8988T (cell line): ENCODE data around the gene PLPP7.
A peak's percentile ranks its signal among the peaks of the same experiment; 100 is the strongest.
"Not testable (repeated sequence)": the region's sequence is repeated elsewhere in the genome, so short reads cannot be mapped to it uniquely, and the experiment has no call there.

Experiments
- DNase-seq: peaks from one replicate; pipeline ENCODE4 v3.0.0; 2011

PLPP7 gene

DNA sequence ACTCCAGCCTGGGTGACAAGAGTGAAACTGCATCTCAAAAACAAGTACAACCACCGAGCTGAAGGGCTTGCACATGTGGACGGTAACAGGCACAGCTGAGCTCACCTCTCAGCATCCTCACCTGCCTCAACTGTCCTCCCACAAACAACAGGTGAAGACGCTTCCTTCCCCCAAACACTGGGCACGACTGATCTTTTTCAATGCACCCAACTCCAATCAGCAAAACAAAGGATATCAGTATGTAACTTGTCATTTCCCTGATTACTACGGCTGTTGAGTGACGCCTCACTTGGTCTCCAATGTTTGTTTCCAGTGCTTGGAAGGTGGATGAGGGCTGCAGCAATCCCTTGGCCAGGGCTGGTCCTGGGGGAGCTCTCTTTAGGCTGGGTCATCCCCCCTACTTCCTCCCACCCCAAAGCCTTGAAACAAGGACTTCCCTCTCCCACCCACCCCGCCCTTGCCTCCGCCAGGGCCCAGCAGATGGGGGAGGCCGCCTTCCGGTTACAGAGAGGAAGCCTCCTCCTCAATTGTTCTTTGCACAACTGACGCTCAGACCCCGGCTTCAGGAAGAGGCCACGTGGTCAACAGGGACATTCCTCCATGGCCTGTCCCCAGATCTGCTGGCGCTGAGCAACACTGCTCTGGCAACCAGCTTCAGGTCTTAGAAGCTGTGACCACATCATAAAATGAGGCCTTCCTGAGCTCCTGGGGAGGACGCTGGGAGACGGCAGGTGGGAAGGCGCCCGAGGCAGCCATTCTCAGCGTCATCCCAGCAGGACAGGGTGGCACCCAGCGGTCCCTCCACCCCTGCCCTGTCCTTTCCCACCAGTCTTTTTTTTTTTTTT lies 19.1 kb upstream of the PLPP7 start:
- peak; percentile 18 for DNase-seq

DNA sequence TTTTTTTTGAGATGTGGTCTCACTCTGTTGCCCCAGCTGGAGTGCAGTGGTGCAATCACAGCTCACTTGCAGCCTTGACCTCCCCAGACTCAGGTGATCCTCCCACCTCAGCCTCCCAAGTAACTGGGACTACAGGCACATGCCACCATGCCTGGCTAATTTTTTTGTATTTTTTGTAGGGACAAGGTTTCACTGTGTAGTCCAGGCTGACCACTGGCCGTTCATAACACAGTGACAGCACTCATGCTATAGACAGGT lies 18.6 kb upstream of the PLPP7 start:
- DNase-seq = not testable (repeated sequence)

DNA sequence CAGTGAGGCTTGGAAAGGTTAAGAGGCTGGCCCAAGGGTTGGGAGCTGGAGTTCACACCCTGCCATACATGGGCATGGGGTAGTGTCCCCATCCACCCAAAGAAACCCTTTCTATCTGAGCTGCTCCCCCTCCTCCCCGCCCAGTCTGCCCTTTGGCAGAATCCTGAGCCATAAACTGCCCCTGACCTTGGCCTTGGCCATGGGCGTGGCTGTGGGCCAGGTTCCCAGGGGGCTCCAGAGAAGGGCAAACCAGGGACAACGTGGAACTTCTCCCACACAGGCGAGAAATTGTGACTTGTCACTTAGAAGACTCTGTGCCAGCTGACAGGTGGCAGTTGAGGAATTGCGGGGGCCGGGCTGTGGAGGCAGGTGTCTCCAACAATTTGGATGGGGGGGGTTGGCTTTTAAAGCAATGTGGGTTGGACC lies 18.0 kb upstream of the PLPP7 start:
- peak; percentile 11 for DNase-seq

DNA sequence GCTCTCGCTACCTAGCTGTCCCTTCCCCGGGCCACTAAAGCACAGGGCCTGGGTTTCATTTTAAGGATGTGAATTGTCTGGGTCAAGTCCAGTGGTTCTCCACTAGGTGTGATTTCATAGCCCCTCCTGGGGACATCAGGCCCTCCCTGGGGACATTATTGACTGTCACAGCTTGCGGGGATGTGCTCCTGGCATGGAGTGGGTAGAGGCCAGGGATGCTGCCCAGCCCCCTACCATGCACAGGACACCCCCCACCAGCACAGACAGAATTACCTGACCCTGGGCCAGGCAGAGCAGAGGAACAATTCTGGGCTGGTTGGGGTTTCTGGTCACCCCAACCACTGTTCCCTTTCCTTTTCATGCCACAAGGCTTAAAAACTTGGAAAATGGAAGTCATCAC lies 17.3 kb upstream of the PLPP7 start:
- DNase-seq = no peak

DNA sequence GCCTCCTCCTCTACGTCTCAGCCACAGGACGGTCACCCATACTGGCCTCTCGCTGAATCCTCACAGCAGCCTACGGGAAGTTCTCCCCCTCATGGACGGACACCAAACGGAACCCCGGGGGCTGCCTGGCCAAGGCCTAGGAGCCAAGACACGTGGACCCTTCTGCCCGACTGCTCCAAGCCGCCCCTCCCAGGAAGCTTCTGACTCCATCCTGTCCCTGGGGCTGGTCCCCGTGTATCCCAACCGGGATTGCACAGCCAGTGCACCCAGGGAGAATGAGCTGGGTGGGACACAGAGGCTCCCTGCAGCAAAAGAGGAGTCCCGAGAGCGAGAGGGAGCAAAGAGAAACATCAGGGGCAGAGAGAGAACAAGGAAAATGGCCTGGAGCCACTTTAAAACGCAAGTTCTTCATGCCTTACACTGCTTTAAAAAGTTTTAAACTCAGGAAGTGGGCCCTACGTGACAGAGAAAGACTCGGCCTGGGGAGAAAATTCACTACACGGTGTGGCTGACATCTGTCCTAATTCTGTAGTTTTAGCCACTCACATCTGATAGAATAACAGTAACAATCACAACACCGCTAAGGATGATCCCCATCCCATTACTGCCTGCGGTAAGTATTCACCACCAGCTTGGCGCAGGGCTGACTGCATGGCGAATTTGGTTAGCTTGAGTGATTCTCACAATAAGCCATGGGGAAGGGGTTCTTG lies 16.2 kb upstream of the PLPP7 start:
- DNase-seq = no peak

DNA sequence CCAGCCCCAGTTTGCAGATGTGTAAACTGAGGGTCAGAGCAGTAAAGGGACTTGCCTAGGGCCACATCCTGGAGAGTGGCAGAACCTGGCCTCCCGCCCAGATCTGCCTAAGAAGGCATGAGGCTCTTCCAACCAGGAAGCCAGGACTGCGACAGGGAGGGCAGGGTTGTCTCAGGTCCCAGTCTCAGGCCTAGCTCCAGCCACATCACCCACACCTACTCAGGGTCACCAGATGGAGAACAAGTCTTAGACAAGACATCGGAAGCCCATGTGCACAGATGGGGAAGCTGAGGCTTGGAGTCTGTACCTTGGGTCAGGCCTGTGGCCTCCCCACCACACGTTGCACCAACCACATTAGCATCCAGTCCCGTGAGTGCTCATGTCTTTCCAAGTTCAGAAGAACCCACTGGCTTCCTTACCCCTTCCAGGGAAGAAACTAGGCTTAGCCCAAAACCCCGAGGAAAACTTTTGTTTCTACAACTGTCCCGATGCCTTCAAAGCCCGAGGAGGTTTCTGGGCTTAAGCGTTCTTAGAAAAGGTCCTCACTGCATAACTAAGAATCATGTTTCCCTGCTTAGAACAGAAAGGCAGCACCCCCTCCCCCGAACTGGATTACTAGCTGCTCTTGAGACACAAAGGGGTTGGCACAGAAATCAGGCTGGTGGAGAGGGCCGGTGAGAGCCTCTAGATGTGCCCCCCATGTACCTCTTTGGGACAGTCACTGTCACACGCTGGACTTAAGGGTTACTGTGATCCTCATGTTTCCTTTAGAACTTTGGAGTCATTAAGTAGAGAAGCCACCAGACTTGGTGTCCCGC lies 15.5 kb upstream of the PLPP7 start:
- no peak for DNase-seq

DNA sequence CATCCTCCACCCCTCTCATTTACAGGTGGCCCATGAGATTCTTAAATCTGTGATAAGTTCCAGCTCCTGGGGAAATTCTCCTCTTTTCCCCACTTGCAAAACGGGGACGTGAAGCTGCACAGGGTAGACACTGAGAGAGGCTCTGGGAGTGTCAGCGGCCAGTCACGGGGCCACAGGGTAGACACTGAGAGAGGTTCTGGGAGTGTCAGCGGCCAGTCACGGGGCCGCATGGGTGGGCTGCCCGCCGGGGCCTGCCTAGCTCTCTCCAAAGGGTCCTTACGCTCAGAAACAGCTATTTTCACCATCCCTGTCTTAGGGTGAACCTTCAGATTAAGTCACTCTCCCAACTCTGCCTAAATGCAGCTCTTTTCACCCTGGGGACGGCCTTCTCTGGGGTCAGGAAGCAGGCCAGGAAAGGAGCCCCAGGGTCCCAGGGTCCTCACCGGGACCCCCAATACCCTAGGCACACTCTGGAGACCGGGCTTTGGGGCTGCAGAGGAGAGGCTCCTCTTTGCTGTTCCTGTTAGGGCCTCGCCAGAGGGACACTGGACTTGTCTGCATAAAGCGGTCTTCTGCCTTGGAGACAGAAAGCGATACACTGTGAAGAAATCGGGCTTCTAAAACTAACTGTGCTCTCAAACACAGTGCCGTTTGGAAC lies 14.7 kb upstream of the PLPP7 start:
- no peak for DNase-seq

DNA sequence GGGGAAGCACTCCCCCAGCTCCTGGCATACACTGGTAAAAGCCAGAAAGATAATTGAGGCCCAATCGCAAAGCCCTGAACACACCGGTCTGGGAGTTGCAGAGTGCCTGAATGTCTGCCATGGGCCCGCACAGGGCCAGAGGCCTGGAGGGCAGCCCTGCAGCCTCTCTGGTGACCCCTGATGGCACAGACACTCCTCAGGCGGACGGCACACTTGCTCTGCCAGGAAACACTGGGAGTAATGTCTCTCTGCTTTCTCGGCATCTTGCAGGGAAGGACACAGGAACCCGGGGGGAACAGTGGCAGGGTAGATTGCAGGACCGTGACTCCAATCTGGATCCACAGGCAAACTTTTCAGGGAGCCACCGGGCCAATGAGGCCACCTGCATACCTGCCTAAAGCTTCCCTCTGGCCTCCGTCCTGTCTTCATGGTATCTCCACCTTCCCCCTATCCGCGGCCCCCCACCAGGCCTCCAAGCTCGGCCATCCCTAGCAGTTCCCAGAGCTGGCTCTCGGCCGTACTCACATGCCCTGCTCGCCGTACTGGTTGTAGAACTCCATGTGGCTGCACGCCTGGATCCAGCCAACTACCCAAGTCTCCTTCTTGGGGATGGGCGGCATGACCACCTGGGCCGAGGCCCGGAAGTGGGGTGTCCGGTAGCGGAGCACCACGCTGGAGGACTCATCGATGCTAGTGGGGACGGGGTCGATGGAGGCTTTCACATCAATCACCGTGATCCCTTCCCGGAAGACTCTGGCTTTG lies 14.0 kb upstream of the PLPP7 start:
- no peak for DNase-seq

DNA sequence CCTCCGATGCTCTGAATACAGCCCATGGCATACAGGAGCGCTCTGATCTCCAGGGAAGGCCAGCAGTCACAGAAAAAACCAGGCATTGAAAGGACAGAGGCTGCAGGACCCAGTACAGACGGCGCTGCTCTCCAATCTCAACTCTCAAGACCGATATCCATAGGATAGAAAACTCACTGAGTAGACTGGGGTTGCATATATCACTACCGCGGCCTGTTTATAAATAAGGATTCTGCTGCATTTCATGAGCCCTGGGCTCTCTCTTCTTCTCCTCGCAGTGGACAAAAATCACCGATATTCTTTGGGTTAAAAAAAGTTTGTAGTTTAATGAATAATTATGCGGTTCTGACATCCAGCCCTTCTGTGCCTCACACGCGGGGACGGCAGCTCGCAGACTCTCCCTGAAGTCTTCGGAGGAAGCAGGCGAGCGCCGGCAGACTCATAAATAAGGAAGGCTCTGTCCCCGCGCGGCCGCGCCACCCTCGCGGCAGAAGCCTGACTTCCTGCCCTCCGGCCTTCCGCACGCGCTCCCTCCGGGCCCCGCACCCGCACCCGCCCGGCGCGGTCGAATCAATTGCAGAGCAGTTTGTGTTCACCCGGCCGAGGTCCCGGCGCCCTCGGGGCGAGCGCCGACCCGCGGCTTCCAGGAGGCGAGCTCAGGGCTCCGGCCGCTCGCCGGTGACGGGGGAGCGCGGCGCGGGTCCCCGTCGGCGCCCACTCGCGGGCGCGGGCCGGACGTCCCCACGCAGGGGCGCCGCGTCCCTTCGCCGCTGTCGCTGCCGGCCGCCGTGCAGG lies 13.2 kb upstream of the PLPP7 start, which contains the start of gene FAM78A:
FAM78A (minus strand) TSS at position 417 of the 795 bp plus-strand sequence; CDS start at position 86, 331 bp downstream.
- DNase-seq = no peak

DNA sequence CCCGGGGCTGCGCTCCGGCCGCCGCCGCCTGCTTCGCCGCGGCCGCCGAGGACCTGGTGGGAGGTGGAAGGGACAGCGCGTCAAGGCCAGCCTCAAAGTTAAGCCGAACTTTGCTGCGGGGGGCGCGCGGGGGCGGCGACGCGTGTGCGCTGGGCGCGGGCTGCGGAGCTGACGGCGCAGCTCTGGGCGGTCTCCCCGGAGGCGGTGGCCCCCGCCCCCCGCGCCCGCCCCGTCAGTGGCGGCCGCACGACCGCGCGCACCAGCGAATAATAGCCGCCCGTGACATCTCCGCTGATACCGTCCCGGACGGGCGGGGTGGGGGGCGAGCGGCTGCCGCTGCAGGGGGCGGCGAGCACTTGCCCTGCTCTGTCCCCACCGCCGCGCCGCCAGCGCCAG lies 12.6 kb upstream of the PLPP7 start:
- DNase-seq = no peak

DNA sequence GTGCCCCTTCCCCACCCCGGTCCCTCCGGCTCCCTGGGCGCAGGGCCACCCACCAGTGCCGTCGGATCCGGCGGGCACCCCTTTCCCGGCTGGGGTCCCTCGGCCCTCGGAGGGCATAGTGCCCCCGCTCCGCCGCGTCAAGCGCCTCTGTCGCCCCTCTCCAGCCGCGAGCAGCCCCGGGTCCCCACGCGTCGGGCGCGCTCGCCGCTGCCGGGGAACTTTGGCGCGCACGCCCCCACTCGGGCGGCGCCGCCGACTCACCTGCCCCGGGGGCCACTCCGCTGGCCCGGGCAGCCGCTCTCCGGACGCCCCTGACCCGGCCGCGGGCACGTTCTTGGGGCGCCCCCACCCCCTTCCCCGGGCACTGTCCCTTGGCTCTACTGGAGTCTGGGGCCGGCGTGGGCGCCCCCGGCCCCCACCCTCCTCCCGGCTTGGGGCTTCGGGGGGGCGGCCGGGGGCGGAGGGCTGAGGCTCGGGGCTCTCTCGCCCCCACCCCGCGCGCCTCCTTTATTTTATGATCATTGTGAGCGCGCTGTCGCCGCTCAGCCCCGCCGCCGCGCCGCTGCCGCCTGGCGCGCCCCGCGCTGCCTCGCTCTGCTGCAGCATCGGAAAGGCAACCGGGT lies 12.1 kb upstream of the PLPP7 start:
- peak; percentile 79 for DNase-seq

DNA sequence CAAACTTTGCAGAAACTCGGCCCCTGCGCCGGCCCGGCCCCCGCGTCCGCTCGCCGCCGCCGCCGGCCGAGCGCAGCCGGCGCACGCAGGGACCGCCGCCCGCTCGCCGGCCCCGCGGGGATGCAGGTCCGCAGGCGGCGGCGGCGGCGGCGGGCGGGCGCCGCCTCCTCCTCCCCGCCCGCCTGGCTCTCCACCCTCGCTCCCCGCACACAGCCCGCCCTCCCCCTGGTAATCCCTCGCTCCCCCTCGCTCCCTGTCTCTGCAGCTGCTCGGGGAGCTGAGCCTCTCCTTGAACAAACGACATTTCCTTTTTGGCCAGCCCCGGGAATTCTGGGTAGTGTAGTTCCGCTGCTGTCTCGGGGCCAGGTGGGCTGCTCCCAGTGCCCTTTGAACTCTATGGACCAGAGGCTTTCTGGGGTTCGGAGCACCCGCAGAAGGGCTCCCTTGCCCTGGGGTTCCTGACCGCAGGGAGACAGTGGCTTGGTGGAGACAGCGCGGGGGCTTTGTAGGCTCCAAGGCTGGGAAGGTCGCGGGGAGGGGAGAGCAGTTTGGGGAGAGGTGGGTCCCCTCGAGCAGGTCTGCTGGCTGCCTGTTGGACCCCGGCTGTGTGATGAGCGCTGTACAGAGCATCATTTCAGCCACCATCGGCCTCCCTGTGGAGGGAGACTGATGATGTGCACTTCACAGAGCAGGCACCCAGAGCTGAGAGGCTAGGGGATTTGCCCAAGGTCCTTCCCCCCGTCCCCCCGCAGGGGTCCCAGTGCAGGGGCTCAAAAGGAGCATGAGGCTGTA lies 11.4 kb upstream of the PLPP7 start:
- peak; percentile 99 for DNase-seq

DNA sequence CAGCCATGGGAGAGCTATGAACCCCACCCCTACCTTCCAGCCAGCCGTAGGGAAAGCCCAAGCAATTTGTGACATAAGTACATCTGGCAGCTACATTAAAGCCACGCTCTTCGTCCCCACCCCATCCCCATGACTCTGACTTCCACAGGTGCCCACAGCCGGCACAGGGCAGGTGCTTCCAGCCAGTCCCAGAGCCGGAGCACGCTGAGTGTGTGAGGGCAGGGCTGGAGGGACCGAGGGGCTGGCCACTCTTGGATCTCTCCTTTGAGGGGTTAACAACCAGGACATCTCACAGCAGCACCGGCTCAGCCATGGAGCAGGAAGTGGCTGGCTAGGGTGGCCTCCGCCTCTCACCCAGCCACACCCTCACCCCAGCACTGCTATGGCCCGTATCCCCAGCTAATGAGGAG lies 10.8 kb upstream of the PLPP7 start:
- no peak for DNase-seq

DNA sequence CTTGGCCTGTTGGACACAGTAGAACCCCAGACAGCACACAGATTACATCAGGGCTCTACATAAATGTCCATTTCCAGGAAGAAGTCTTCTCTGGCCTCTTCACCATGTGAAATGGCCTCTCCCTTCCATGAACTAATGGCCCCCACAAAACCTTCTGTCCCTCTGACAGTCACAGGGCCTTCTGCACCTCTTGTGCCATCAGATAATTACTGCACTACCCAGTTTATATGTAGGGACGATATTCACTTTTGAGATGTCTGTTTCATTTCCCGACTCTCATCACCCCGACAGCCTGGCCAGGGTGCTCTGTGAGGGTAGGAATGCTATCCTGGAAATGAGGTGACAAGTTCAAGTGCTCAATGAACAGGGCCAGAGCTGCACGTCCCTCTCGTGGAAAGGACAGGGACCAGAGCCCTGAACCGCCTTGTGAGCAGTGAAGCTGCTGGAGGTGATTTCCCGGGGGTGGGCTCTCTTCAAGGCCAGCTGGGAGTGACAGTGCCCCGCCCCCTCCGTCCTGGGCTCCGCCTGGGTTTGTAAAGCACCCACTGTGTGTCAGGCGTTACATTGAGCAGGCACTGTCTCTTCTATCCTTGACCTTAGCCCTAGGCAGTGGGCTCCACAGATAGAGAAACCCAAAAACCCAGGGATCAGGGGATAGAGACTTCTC lies 10.2 kb upstream of the PLPP7 start:
- DNase-seq = no peak

DNA sequence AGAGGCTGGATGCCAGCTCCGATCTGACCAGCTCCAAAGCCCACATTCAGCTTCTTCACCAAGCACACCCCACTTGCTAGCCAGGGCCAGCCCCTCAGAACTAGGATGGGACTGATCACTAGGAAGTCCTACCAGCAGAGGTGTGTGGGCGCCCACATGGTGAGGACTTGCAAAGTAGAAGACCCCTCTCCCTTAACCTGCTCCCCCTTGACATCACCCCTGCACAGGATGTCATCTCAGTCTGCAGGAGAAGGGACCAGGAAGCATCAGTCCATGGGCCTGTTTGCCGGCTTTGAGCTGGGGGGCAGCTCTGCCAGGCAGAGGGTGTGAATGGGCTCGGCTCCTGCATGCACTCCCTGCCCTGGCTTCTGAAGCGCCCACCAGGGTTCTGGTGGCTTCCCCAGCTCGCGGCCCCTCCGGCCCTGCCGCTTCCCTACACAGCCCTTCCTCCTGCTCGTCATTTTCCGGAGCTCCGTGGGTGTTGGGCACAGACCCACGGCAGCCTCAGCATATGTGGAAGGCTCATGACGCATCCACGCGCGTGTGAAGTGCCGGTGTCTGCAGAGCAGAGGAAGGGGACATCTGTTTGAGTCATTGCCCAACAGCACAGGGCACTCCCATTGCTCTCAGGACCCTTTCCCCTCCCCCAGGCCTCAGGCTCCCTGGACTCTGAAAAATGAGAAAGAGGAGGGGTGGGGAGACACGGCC lies 9.5 kb upstream of the PLPP7 start:
- DNase-seq = no peak

DNA sequence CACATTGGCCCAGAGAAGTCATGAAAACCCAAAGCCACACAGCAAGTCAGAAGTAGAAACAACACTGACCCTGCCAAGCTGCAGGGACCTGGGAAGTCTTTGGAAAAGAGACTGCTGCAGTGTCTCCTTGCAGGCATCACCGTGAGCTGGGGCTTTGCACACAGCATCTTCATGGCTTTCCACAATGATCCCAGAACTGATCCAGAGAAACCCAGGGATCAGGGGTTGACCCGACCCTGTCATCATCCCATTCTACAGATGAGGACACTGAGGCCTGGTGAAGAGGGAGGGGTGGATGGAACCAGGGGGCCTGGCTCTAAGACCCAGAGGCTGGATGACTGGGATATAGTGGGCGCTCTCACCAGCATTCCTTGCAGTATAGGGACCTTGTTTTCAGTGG lies 8.9 kb upstream of the PLPP7 start:
- no peak for DNase-seq

DNA sequence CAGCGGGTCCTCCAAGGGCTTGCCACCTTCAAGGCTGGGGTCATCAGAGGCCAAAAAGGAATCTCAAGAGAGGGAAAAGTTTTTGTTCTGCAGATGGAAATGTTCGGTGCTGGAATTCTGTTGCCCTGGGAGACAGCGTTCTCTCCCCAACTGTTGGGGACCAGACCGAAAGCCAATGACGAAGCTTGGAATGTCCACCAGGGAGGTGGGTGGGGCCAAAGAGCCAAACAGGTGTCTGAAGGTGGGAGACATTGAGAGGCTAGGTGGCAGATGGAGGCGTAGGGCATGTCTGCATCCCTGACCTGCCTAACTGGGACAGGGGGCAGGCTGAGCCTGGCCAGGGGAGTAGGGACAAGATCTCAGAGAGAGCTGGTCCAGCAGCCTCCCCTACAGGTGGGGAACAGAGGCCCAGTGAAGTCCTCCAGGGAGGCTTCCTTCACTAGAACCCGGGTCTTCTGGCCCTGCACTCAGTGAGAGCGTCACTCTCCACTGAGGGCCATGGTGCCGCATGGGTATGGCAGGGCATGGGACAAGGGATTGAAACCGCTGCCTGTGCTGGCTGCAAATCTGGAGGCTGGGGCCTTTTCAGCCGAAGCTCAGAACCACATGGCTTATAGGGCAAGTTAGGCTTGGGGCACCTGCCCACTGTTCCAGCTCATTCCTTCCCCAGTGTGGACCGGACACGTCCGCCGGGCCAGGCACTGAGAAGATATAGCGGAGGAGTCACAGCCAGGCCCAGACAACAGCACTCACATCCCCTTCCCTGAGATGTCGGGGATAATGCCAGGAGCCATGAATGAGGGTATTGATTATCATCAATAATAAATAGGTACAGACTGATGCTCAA lies 8.2 kb upstream of the PLPP7 start:
- DNase-seq = no peak

DNA sequence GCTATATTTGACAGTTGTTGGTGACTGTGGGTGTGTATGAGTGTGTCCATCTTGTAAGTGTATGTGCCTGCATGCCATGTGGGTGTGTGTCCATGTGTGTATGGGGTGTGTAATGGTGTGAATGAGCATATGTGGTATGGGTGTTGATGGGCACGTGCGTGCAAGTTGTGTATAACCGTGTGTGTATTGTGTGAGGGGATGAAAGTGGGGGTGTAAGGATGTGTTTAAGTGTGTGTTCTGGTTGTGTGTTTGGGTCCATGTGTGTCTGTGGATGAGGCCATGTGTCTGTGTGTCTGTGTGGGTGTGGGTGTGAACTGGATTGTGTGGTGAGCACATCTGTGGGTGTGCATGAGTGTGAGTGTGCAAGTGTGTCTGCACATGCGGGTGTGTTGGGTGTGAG lies 7.3 kb upstream of the PLPP7 start:
- no peak for DNase-seq
